Measurements from ENCODE around the gene LHFPL6. TPM values are rescaled to one million over a fixed set of nuclear protein-coding genes. Genes with fewer than 3 reads are reported as not detected.

Gene LHFPL6
- total RNA-seq, 3 donors from 2014 or later (not counting 1 experiment from before 2014, with no cell fraction given): not detected

GRCh38 chr13:39521701-39522100 lies 81.3 kb downstream of the LHFPL6 start:
- Histone ChIP-seq H3K27ac (ENCODE audit: low read length) (no peak overlapping the region), H3K9me3 (ENCODE audit: control insufficient read depth, insufficient read depth, low read length) (no peaks in the 10 kb centered on the region), H3K4me1 (ENCODE audit: control insufficient read depth, insufficient read depth, low read length) (no peaks in the 10 kb centered on the region), H3K4me3 (ENCODE audit: low read length) (no peak overlapping the region), H3K36me3 (ENCODE audit: control insufficient read depth, insufficient read depth, low read length) (no peaks in the 10 kb centered on the region), H3K27me3 (ENCODE audit: control insufficient read depth, insufficient read depth, low read length) (no peaks in the 10 kb centered on the region)
- Mint-ChIP-seq H3K4me1 (no peaks in the 10 kb centered on the region), H3K27ac (no peak overlapping the region), H3K4me3 (no peak overlapping the region), H3K27me3 (ENCODE audit: low read depth in 2 of 2) (no peaks in the 10 kb centered on the region), H3K36me3 (no peaks in the 10 kb centered on the region), H3K9me3 (no peaks in the 10 kb centered on the region)
- WGBS (ENCODE audit: insufficient coverage): 91% methylated on average over 4 of the region's 4 CpGs
- ATAC-seq (no peak), DNase-seq (no peak)
- intact Hi-C loops (cut with micrococcal nuclease): no loop called here
- TF ChIP-seq, protein P1, sequence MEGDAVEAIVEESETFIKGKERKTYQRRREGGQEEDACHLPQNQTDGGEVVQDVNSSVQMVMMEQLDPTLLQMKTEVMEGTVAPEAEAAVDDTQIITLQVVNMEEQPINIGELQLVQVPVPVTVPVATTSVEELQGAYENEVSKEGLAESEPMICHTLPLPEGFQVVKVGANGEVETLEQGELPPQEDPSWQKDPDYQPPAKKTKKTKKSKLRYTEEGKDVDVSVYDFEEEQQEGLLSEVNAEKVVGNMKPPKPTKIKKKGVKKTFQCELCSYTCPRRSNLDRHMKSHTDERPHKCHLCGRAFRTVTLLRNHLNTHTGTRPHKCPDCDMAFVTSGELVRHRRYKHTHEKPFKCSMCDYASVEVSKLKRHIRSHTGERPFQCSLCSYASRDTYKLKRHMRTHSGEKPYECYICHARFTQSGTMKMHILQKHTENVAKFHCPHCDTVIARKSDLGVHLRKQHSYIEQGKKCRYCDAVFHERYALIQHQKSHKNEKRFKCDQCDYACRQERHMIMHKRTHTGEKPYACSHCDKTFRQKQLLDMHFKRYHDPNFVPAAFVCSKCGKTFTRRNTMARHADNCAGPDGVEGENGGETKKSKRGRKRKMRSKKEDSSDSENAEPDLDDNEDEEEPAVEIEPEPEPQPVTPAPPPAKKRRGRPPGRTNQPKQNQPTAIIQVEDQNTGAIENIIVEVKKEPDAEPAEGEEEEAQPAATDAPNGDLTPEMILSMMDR (IDR thresholded peaks at IDR 0.05): no peak

DNA sequence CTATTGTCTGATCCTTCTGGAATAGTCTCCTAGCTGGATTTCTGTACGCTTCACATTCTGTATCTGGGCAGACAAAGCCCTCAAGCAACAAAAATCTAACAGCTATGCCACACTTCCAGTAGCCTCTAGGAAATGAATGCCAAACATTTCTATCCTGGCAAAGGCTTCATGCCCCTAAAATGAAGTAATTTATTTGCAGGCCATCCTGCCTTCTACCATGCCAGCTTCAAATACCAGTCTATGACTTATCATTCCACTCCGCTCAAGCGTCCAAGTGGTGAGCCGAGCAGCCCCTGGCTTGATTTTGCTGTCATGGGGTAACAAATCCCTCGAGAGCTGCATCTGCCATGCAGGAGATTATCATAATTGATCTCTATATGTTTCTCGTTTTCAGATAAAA lies 86.9 kb downstream of the LHFPL6 start:
- Mint-ChIP-seq H3K27ac (no peak overlapping the region), H3K36me3 (no peaks in the 10 kb centered on the region), H3K9me3 (no peaks in the 10 kb centered on the region), H3K27me3 (ENCODE audit: low read depth in 2 of 2) (no peaks in the 10 kb centered on the region), H3K4me1 (no peaks in the 10 kb centered on the region), H3K4me3 (no peak overlapping the region)
- Histone ChIP-seq H3K27me3 (ENCODE audit: control insufficient read depth, insufficient read depth, low read length) (no peaks in the 10 kb centered on the region), H3K27ac (ENCODE audit: low read length) (no peak overlapping the region), H3K4me1 (ENCODE audit: control insufficient read depth, insufficient read depth, low read length) (no peaks in the 10 kb centered on the region), H3K4me3 (ENCODE audit: low read length) (no peak overlapping the region), H3K36me3 (ENCODE audit: control insufficient read depth, insufficient read depth, low read length) (no peaks in the 10 kb centered on the region), H3K9me3 (ENCODE audit: control insufficient read depth, insufficient read depth, low read length) (no peaks in the 10 kb centered on the region)
- TF ChIP-seq, protein P1 (IDR thresholded peaks at IDR 0.05): no peak
- ATAC-seq: no peak
- intact Hi-C loops (cut with micrococcal nuclease): no loop called here
- 79% methylated on average over 6 of the region's 6 CpGs for WGBS (ENCODE audit: insufficient coverage)
- DNase-seq: no peak

GRCh38 chr13:39515224-39515714 lies 87.7 kb downstream of the LHFPL6 start:
- intact Hi-C loops (cut with micrococcal nuclease): no loop called here
- H3K36me3 Mint-ChIP-seq: no peaks in the 10 kb centered on the region
- no peak overlapping the region for H3K27ac Mint-ChIP-seq
- Histone ChIP-seq H3K4me1 (ENCODE audit: control insufficient read depth, insufficient read depth, low read length) (no peaks in the 10 kb centered on the region), H3K27ac (ENCODE audit: low read length) (no peak overlapping the region), H3K9me3 (ENCODE audit: control insufficient read depth, insufficient read depth, low read length) (no peaks in the 10 kb centered on the region), H3K36me3 (ENCODE audit: control insufficient read depth, insufficient read depth, low read length) (no peaks in the 10 kb centered on the region), H3K27me3 (ENCODE audit: control insufficient read depth, insufficient read depth, low read length) (no peaks in the 10 kb centered on the region), H3K4me3 (ENCODE audit: low read length) (no peak overlapping the region)
- ATAC-seq: no peak
- TF ChIP-seq, protein P1 (IDR thresholded peaks at IDR 0.05): no peak
- H3K4me1 Mint-ChIP-seq: no peaks in the 10 kb centered on the region
- no peak for DNase-seq
- H3K4me3 Mint-ChIP-seq: no peak overlapping the region
- WGBS (ENCODE audit: insufficient coverage): 87% methylated on average over 5 of the region's 7 CpGs
- H3K27me3 Mint-ChIP-seq (ENCODE audit: low read depth in 2 of 2): no peaks in the 10 kb centered on the region
- no peaks in the 10 kb centered on the region for H3K9me3 Mint-ChIP-seq

- no peak overlapping the region for H3K27ac ChIP-seq (ENCODE audit: low read length)
- H3K27me3 ChIP-seq (ENCODE audit: control insufficient read depth, insufficient read depth, low read length): no peaks in the 10 kb centered on the region
- no peaks in the 10 kb centered on the region for H3K4me1 ChIP-seq (ENCODE audit: control insufficient read depth, insufficient read depth, low read length)
- ATAC-seq: no peak
- Mint-ChIP-seq H3K9me3 (no peaks in the 10 kb centered on the region), H3K36me3 (no peaks in the 10 kb centered on the region), H3K4me1 (no peaks in the 10 kb centered on the region), H3K27ac (no peak overlapping the region), H3K4me3 (no peak overlapping the region), H3K27me3 (ENCODE audit: low read depth in 2 of 2) (no peaks in the 10 kb centered on the region)
- TF ChIP-seq, protein P1 (IDR thresholded peaks at IDR 0.05): no peak
- WGBS (ENCODE audit: insufficient coverage): 90% methylated on average over 6 of the region's 6 CpGs
- no peaks in the 10 kb centered on the region for H3K9me3 ChIP-seq (ENCODE audit: control insufficient read depth, insufficient read depth, low read length)
- H3K4me3 ChIP-seq (ENCODE audit: low read length): no peak overlapping the region
- intact Hi-C loops (cut with micrococcal nuclease): no loop called here
- H3K36me3 ChIP-seq (ENCODE audit: control insufficient read depth, insufficient read depth, low read length): no peaks in the 10 kb centered on the region
- no peak for DNase-seq
These were observed 90.3 kb downstream of the LHFPL6 start for GRCh38 chr13:39512687-39513086.

Measured in natural killer cell (primary cell).